Activated T-cell treated with anti-CD3 and anti-CD28 coated beads for 24 hours (primary cell): Measurements from ENCODE around the gene COL28A1.
"Not testable (repeated sequence)": the region's sequence is repeated elsewhere in the genome, so short reads cannot be mapped to it uniquely, and the experiment has no call there.

Source experiments
- DNase-seq: peaks from one replicate; pipeline ENCODE4 v3.0.0-alpha.2; 2020; ENCODE audit warnings: low read depth

The COL28A1 gene

DNA sequence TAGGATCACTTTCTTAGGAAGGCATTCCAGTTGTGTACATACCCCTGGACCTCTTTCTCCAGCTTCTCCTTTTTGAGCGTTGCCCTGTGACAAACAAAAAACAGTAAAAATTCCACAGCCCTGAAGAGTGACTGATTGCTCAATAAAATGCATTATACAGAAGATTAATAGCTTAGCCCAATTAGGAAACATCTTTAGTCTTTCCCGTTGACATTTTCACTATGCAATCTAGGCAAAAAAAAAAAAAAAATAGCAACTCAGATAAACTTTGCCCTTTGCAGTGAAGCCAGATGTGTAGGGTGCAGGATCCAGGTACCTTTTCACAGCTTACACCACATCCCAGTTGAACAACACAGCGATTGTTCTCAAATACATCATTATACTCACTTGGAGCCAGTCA is 17.9 kb downstream of the COL28A1 start:
- no peak for DNase-seq

DNA sequence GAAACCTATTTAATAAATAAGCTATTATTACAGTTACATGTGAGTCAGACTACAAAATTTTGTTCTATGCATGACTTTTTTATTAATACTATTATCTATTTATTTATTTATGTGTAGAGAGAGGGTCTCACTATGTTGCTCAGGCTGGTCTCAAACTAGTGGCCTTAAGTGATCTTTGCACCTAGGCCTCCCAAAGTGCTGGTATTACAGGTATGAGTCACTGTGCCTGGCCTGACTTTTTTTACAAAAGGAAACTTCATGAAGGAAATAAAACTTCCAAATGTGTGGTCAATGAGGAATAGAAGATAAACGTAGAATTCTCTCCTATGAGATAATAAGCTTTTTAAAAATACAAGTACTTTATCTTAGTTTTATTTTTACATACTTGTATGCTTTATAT is 19.0 kb downstream of the COL28A1 start:
- DNase-seq: no peak

DNA sequence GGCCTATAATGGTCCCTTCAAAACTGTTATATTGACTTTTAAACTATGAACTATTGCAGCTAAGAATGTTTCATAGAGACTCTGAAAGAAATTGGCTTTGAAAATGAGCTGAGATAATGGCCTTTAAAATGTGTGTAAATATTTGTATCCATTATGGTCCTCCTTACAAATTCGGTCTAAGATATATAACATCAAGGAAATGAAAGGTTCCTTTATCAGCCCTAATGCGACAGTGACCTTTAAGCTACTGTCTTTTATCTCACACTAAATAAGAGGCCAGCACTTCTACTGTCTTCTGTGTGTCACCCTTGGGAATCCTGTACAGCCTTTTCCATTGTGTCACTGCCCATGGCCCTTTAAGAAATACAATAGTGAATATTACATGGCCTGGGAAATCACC is 19.5 kb downstream of the COL28A1 start:
- no peak for DNase-seq

DNA sequence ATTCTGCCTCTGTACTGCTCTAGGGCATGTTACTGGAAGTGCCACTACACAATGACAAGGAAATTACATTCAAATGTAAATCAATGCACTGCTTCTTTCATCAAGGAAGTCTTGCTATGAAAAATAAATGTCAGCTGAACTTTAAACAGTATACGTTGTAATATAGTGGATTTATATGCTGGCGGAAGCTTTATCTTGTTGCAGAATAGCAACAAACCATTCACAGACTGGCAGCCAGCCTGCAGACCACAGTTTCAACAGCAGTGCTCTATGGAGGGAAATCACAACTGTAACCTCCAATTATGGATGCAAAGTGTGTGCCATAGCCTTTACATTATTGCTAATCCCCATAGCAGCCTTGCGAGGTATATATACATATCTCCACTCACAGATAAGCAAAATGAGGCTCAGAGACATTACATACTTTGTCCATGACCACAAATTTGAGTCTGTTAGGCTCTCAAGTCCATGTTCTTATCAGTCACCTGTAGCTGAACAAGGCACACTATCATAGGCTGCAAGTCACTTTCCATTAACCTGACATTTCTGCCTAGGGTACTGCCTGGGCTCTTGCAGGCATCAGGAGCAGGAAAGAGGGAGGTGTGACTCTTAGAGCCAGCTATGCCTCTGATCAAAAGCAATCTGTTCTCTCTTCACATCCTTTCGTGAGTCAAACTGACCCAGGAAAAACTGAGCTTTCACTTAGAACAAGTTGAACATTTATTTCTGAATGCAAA is 22.6 kb downstream of the COL28A1 start:
- DNase-seq: no peak

DNA sequence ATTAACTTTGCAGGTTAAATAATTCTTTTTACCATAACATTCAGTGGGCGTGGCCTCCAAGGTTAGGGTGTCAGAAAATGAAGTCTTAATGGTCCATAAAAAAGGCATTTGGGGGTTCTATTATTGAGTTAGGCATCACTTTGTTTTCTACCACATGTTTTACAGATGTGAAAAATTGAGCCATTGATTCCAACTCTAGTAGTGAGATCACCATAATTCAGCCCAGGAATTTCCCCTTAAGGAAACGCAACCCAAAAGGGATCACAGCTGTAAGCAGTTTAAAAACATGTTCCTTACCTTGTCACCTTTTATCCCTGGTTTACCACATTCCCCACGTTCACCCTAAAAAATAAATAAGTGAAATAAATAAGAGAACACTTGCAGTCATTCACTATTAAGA is 24.9 kb downstream of the COL28A1 start:
- no peak for DNase-seq

DNA sequence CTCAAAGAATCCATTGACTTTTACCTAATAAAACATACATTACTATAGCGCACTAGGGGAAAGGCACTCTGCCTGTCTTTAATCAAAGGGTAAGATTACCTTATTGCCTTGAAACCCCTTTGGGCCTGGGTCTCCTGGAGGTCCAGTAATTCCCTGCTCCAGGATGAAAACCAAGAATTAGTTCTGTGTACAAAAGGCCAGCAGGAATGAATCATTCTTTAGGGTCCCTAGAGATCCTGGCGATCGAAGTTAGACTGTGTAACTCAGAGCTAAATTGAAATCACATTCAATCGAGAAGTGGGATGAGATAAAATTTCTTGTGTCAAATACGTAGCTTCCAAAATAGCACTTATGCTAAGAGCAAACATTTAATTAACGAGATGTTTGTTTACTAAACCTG is 29.8 kb downstream of the COL28A1 start:
- DNase-seq: no peak

DNA sequence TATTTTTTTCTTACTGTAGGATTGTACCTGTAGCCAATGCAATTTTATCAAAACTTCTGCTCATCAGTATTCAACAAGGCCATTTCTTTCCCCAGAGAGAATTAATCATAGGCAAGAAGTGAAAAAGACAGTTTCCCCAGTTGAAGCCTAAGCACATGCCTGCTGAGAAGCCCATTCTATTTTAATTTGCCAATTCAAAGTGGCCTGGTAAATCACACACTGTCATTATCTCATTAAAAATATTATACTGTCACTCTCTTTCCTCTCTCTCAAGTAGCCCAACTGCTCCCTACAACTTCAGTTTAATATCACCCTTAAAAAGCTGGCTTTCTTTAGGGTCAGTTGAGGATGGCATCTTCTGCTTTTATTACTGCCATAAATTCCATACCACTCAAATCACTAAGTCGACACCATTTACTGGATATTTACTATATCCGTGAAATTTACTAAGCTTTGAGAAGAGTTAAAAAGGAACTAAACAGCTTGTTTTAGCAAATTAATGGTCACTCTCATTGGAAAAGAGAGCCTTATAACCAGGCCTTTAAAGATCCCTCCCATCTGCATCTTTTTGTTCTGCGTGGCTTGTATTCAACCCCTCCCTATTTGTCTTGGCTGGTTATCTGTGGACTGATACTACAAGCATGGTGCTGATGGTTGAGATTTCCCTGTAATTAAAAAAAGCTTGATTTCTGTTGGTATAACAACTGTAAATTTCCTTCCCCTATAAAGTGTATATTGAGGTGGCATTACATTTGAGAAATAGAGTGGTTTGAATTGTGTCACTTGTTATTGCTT is 30.6 kb downstream of the COL28A1 start:
- DNase-seq: no peak

DNA sequence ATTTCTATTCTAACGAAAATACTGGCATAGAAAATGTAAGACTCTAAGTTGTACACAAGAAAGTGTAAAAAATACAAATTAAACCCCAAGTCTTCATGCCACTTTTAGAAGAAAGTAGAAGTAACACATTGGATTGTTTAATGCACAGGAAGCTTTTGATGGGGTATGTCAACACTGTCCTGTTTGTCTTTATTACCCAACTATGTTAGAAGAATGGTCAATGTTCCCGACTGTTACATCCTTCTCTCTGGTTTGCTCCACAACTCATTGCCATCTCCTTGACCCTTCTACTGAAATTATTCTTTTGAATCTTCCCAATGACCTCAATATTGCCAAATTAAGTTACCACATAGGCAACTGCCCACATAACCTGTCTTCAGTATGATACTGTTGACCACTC is 35.8 kb downstream of the COL28A1 start:
- no peak for DNase-seq

DNA sequence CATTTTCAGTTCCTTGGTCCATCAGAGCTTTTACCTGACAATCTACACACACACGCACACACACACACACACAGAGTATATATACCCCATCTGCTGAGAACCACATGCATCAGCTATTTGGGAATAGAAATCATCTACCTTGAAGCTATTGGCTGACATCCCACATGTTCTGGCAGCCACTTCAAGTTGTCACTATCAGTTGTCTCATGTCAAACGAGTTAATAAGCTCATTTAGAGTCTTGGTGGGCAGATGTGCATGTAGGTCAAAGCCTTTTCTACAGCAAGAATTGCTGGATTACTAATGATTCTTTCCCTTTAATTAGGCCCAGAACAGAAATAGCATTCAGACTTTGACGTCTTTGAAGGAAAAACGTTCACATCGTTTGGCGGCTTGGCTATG is 36.8 kb downstream of the COL28A1 start:
- no peak for DNase-seq

DNA sequence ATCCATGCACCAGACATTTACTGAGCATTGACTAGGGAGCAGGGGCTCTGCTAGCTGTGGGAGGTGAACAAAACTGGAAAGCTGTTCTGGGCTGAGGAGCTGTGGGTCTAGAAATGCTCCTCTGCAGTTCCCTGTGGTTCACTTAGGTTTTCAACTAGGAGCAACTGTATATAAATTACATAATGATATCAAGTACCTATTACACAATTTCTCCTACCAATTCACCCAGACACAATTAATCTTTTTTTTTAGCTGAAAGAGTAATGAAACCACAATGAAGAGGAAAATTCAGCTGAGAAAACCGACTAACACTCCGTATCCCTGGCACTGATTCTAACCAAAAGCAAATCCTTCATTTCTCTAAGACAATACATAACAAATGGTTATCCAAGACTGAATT is 39.4 kb downstream of the COL28A1 start:
- no peak for DNase-seq

DNA sequence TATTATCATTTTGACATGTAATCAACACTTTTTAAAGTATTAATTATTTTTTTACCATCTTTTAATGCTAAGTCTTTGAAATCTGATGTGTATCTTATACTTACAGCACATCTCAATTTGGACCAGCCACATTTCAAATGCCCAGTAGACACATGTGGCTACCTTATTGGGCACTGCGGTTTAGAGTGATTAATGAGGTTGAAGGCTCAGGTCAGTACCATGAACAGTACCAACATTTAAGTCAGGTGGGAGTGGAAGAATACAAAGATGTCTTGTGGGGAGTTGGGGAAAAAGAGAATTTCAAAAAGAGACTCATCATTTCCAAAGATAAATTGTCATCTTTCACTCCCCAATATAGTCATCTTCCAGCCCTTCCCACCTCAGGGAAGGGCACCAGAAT is 40.5 kb downstream of the COL28A1 start:
- no peak for DNase-seq

DNA sequence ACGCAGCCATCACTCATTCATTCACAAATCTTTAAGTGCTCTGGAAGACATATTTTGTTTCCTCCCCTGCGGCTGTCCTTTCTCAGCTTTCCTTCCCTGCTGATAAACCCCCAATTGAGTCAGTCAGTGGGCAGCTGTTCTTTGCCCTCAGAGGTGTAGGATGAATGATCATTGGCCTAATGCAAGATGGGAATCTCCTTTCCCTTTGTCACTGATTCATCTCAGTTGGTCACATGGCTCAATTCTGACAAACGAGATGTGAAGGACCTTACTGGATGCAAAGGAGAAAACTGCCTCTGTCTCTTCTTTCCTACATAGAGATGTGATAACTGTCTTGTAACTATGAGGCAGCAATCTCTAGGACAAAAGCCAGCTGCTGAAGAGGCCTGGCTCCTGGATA is 44.6 kb downstream of the COL28A1 start:
- DNase-seq: no peak

DNA sequence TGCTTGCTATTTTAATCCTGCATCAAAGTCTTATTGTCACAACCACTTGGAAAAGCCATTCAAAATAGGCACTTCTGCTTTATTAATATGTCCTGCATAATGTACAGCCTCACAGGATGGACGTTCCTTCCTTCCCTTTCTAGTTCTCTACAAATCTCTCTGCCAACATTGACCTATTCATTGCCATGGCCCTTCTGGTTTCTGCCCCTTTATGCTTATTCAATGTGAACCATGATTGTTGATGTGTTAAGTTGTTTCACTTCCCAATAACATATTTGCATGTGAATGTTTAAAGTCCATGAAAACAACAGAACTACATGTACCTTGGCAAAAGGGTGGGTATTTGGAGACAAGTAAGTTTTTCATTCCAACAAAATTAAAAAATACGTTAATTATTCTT is 45.7 kb downstream of the COL28A1 start:
- no peak for DNase-seq

DNA sequence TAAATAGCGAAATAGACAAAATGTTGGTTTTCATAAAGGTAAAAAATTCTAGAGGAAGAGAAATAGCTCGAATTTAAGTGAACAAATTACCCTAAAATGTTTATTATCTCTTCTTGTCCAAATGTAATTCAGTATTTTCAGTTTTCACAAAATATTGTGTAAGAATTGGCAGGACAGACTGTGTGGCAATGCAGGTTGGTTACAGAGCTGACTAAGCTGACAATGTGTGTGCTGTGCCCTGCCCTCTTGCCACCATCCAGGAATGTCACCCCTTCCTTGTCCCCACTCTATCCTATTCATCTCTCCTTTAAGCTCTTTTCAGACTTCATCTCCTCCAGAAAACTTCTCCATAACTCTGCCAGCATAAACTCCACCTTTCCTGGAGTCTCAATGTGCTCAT is 46.1 kb downstream of the COL28A1 start:
- no peak for DNase-seq

DNA sequence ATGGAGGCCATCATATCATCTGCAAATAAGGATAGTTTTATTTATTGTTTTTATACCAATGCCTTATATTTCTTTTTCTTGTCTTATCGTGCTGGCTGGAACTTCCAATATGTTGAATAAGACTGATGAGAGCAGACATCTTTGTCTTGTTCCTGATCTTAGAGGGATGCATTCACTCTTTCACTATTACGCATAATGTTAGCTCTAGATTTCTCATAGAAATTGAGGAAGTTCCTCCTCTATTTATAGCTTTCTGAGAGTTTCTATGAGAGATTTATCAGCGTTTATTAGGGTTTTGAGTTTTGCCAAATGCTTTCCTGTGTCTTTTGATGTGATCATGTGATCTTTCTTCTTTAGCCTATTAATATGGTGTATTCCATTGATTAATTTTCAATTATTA is 49.3 kb downstream of the COL28A1 start:
- DNase-seq: no peak

DNA sequence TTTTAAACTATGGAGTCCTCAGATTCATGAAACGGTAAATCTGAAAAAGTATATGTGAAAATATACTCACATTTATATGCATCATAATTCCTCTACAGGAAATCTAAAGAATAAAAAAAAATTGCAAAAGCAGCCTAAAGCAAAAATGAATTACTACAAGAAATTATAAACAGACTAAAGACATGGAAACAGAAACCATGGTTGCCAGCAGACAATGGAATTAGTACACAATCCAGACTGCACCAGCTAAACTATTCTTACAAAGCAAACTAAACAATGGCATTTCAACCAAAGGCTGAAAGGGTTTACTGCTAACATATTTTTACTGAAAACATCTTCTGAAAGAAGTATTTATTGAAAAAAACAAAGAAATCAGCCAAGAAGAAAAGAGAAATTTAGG is 51.6 kb downstream of the COL28A1 start:
- DNase-seq: no peak

DNA sequence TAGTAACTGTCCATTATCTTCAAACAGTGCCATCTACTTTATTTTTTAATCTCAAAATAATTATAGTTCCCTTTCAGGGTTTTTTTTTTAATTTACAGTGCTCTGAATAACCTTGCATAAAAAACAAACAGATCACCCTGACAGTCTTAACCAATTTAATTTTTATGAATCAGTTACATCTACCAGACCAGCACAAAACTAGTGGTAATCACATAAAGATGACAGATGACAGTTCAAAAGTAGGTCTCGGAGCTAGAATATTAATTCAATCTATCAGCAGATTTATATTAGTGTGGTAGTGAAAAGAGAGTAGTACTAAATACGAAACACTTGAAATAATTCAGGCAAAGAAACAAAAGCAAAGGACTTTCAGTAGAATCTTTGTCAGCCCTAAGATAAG is 53.9 kb downstream of the COL28A1 start:
- DNase-seq: no peak

DNA sequence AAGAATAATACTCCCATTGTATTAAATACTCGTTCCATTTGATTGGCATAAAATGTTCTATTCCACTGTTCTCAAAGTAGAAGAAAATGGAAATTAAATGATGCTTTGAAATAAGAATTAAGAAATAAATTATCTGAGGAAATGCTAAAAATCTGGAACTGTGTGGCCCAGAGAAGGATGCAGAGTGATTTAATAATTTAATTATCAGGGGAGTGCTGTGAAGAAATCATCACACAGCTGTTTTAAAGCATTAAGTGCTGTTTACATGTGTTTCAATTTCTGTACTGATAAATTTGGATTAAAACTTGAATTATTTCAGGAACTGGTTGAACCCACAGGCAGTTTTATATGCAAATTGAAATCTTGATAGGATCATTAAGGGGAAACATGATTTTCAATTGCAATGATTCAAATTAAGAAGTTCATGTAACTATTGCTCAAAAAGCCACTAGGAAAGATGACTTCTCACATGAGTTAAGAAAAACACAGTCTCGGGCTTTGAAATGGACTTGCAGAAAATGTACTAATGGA is 56.3 kb downstream of the COL28A1 start:
- no peak for DNase-seq

DNA sequence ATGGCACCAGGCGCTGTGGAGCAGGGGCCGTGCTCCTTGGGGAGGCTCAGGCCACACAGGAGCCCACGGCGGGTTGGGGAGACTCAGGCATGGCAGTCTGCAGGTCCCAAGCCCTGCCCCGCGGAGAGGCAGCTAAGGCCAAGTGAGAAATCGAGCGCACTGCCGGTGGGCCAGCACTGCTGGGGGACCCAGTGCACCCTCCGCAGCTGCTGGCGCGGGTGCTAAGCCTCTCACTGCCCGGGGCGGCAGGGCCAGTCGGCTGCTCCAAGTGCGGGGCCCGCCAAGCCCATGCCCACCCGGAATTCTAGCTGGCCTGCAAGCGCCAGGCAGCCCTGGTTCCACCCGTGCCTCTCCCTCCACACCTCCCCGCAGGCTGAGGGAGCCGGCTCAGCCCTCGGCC is 57.1 kb downstream of the COL28A1 start:
- DNase-seq: no peak

DNA sequence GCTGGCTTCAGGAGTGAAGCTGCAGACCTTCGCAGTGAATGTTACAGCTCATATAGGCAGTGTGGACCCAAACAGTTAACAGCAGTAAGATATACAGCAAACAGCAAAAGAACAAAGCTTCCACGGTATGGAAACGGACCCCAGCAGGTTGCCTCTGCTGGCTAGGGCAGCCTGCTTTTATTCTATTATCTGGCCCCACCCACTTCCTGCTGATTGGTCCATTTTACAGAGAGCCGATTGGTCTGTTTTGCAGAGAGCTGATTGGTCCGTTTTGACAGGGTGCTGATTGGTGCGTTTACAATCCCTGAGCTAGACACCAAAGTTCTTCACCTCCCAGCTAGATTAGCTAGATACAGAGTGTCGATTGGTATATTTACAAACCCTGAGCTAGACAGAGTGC is 58.0 kb downstream of the COL28A1 start:
- not testable (repeated sequence) for DNase-seq

DNA sequence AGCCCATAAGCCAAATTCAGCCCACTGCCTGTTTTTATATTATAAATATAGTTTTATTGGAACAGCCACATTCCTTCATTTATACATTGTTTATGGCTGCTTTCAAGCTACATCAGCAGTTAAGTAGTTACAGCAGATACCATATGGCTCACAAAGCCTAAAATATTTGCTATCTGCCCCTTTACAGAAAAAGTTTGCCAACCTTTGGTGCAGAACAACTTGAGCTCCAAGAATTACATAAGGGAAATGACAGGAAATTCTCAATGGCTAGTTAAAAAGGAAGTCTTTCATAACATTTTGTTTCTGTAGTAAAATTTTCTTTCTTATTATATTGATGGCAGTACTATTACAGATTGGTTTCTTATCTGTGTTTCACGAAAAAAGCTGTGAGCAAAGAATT is 59.3 kb downstream of the COL28A1 start:
- DNase-seq: no peak

DNA sequence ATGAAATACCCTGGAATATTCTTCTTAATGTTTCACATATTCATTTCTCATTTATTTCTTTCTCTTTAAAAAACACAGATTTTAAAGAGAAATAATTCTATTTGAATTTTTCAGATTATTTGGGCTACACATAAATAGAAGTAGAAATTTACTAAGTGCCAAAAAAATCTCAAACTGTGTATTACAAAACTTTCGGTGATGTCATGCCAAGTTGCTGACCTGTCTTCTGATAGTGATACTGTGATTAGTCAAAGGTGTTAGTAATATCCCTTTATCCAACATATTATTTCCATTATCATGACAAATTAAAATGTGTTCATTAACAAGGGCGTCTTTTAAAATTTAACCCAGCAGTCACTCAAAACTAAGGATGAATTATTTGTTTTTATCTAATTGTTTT is 60.1 kb downstream of the COL28A1 start:
- no peak for DNase-seq

DNA sequence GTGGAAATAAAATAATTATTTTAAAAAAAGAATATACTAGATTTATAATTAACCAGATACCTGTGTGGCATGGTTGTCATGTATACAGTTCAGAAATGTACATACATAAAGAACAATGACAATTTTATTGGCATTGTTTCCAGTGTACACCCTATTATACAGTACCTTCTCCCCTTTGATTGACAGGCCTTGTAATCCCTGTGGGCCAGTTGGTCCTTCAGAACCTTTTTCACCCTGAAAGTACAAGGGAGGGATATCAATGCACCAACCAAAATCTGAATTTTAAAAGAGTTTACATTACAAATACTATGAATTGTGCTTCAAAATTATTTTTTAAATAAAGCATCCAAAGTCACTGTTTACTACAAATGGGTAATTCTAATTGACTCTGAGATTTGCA is 61.2 kb downstream of the COL28A1 start:
- DNase-seq: no peak
